Suppressor macrophage (primary cell): Measurements from ENCODE around the gene GNG13.
"Not testable (repeated sequence)": the region's sequence is repeated elsewhere in the genome, so short reads cannot be mapped to it uniquely, and the experiment has no call there.

Experiments used
- DNase-seq, 4 experiments: peaks; one replicate each; pipeline ENCODE4 v3.0.0-alpha.2; 2020 to 2022

Gene GNG13

GRCh38 chr16:776824-777223, 23.7 kb downstream of the GNG13 start:
- no peak for DNase-seq

- not testable (repeated sequence) for DNase-seq
These were observed 24.2 kb downstream of the GNG13 start for GRCh38 chr16:776298-776697.

GRCh38 chr16:775236-775796, 25.2 kb downstream of the GNG13 start:
- no peak for DNase-seq

GRCh38 chr16:774086-775001, 26.2 kb downstream of the GNG13 start:
- no peak for DNase-seq

GRCh38 chr16:772959-773358, 27.6 kb downstream of the GNG13 start:
- DNase-seq: no peak

GRCh38 chr16:770411-770810, 30.1 kb downstream of the GNG13 start:
- DNase-seq: no peak

- no peak for DNase-seq
These were observed 30.6 kb downstream of the GNG13 start for GRCh38 chr16:769934-770333.

GRCh38 chr16:769184-769784, 31.2 kb downstream of the GNG13 start:
- no peak for DNase-seq

- DNase-seq: no peak
These were observed 32.1 kb downstream of the GNG13 start for GRCh38 chr16:768428-768827.

GRCh38 chr16:767743-768235, 32.7 kb downstream of the GNG13 start:
- DNase-seq: no peak

GRCh38 chr16:766820-767640, 33.5 kb downstream of the GNG13 start:
- no peak for DNase-seq

GRCh38 chr16:766008-766819, 34.3 kb downstream of the GNG13 start:
- DNase-seq: no peak

- DNase-seq: no peak
These were observed 35.1 kb downstream of the GNG13 start for GRCh38 chr16:765488-765865.

- DNase-seq: no peak
These were observed 35.6 kb downstream of the GNG13 start for GRCh38 chr16:764848-765487.

GRCh38 chr16:764184-764750, 36.3 kb downstream of the GNG13 start:
- no peak for DNase-seq

GRCh38 chr16:763369-764183, 37.0 kb downstream of the GNG13 start:
- DNase-seq: no peak

GRCh38 chr16:762595-763268, 37.8 kb downstream of the GNG13 start:
- no peak for DNase-seq

- no peak for DNase-seq
These were observed 38.7 kb downstream of the GNG13 start for GRCh38 chr16:761625-762513.
